Heart left ventricle (tissue), 13 donors: ENCODE results near the gene CBR1.

Experiments
- CTCF ChIP-seq, 12 donors: fragments of 200-600 bp; sonication (generic) in 4 of 12; IDR thresholded peaks; one replicate each; pipeline versions ENCODE4 v1.5.0 to v1.8.0; 2018 to 2022; ENCODE audit warnings: antibody characterized with exemption in 12 of 12, mild to moderate bottlenecking in 5 of 12
- POLR2A ChIP-seq, 2 donors: fragments of 450-650 bp; IDR thresholded peaks; one replicate each; pipeline ENCODE4 v1.6.1; 2017; ENCODE audit warnings: antibody characterized with exemption in 2 of 2, mild to moderate bottlenecking in 2 of 2, moderate library complexity in 2 of 2
- donor health status: ischemic (EF 13 %, LVEDD 7.1; RV severe dilation, severe dysfunction).
- donor health status: DM: no; HTN: yes; CAD: no.
- donor health status: DM: no; HTN: no; CAD: no.
- donor health status: ischemic (EF 25% LVEDD 6.9; RV normal size, moderate dysfunction).
- donor health status: ischemic (EF 25% LVEDD 5.7; RV mildly dilated, moderate dysfunction).
- donor health status: ischemic (EF 35%, LVEDD 5.7; RV mildly dilated, moderate dysfunction).
- donor health status: nonischemic (EF 11% LVEDD 7.7; RV severe dilation, severe dysfunction).
- donor health status: DM: yes; HTN: yes; CAD: no.
- donor health status: PGD.
- donor health status: ischemic (EF 29% LVEDD 5.4; RV normal size, mild dysfunction).
- donor health status: nonischemic (EF 23%, LVEDD 6.1; RV moderate dilation, normal function).

- TF ChIP-seq CTCF (IDR thresholded peaks at IDR 0.05): no peak
- no peak for TF ChIP-seq POLR2A (IDR thresholded peaks at IDR 0.05)
These were observed 9.8 kb downstream of the CBR1 start for GRCh38 chr21:36079671-36080070.
